ENCODE data around the gene KCNIP4. TPM values are rescaled to one million over a fixed set of nuclear protein-coding genes. Genes with fewer than 3 reads are reported as not detected.

The KCNIP4 gene
- total and polyA plus RNA-seq, 11 donors, result 0.19 TPM; not detected in 10

GRCh38 chr4:21763855-21764254 is 184.7 kb downstream of the KCNIP4 start:
- ATAC-seq (no peak), DNase-seq (no peak)
- peaks cover 0 to 2% (median 0%) of the 10 kb centered on the region in 12 donors for H3K4me1 ChIP-seq
- intact Hi-C loops (cut with DNase I), result loop anchor here in 5 of 10 donors (10.0 kb wide), 1 partner anchor 989 kb away; no protein-coding TSS in a partner anchor
- no peaks in the 10 kb centered on the region for H3K36me3 ChIP-seq
- peaks cover 0 to 8% (median 0%) of the 10 kb centered on the region in 9 donors for H3K27me3 ChIP-seq
- 42 to 67% (median 52%) methylated on average over 1 of the region's 1 CpG for WGBS, 4 donors
- no peaks in the 10 kb centered on the region for H3K9me3 ChIP-seq
- TF ChIP-seq, protein P1, sequence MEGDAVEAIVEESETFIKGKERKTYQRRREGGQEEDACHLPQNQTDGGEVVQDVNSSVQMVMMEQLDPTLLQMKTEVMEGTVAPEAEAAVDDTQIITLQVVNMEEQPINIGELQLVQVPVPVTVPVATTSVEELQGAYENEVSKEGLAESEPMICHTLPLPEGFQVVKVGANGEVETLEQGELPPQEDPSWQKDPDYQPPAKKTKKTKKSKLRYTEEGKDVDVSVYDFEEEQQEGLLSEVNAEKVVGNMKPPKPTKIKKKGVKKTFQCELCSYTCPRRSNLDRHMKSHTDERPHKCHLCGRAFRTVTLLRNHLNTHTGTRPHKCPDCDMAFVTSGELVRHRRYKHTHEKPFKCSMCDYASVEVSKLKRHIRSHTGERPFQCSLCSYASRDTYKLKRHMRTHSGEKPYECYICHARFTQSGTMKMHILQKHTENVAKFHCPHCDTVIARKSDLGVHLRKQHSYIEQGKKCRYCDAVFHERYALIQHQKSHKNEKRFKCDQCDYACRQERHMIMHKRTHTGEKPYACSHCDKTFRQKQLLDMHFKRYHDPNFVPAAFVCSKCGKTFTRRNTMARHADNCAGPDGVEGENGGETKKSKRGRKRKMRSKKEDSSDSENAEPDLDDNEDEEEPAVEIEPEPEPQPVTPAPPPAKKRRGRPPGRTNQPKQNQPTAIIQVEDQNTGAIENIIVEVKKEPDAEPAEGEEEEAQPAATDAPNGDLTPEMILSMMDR (IDR thresholded peaks at IDR 0.05), result no peak
- no peak for TF ChIP-seq POLR2A (IDR thresholded peaks at IDR 0.05)
- H3K27ac ChIP-seq, result no peak overlapping the region
- no peak overlapping the region for H3K4me3 ChIP-seq

DNA sequence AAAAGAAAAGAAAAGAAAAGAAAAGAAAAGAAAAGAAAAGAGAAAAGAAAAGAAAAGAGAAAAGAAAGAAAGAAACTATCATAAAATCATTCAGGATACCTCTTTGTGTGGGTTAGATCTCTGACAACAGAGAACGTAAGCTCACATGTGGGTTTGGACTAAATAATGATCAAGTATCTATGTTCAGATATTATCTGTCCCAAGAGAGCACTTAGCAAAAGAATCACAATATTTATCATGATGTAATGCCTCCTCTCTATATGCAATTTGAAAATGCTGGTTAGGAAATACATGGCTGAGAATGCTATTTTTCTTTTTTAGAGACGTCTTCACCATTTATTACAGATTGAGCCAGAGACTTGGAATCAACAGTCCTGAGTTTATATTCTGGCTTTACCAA is 191.3 kb downstream of the KCNIP4 start:
- peaks cover 0 to 7% (median 0%) of the 10 kb centered on the region in 9 donors for H3K27me3 ChIP-seq
- TF ChIP-seq, protein P1 (IDR thresholded peaks at IDR 0.05), result no peak
- no peak for TF ChIP-seq POLR2A (IDR thresholded peaks at IDR 0.05)
- H3K36me3 ChIP-seq, result no peaks in the 10 kb centered on the region
- H3K4me3 ChIP-seq, result no peak overlapping the region
- ATAC-seq (no peak), DNase-seq (no peak)
- H3K27ac ChIP-seq, result no peak overlapping the region
- intact Hi-C loops (cut with DNase I), result no loop called here
- H3K9me3 ChIP-seq, result no peaks in the 10 kb centered on the region
- H3K4me1 ChIP-seq, result no peaks in the 10 kb centered on the region
- WGBS, 4 donors, result 56 to 73% (median 67%) methylated on average over 2 of the region's 2 CpGs

DNA sequence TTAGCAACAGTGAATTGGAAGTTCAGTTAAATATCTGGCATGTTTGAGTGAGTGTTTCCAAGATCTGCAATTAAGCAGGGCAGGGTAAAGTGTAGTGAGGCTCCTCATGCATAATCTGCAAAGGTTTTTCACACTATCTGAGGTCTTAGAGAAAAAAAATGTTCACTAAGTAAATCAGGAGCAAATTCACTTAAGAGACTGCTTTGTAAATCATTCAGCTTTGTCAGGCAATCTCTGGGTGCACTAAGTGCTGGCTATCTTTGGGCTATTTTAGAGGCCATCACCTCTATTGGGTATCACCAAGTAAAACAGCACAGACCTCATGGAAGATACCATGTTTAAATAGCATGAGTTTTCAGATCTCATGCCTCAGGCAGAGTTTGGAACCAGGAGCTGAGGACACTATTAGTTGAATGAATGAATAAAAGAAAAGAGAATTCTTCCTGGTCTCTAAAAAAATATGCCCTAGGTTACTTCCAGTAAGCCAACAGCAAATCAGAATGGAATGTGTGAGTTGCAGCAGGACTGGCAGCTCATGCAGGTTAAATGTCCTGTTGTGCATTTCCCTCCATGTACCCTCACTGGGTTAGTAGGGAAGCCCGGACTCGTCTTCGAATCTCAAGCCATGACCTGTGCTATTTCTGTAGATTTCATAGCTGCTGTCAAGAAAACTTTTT is 195.3 kb downstream of the KCNIP4 start:
- no peak for TF ChIP-seq POLR2A (IDR thresholded peaks at IDR 0.05)
- TF ChIP-seq, protein P1 (IDR thresholded peaks at IDR 0.05), result no peak
- H3K36me3 ChIP-seq, result no peaks in the 10 kb centered on the region
- no peak overlapping the region for H3K27ac ChIP-seq
- DNase-seq, result no peak
- no peaks in the 10 kb centered on the region for H3K4me1 ChIP-seq
- no peak for ATAC-seq
- WGBS, 4 donors, result 83 to 92% (median 87%) methylated on average over 3 of the region's 3 CpGs
- no peaks in the 10 kb centered on the region for H3K9me3 ChIP-seq
- intact Hi-C loops (cut with DNase I), result no loop called here
- H3K4me3 ChIP-seq, result no peak overlapping the region
- peaks cover 0 to 5% (median 0%) of the 10 kb centered on the region in 9 donors for H3K27me3 ChIP-seq

DNA sequence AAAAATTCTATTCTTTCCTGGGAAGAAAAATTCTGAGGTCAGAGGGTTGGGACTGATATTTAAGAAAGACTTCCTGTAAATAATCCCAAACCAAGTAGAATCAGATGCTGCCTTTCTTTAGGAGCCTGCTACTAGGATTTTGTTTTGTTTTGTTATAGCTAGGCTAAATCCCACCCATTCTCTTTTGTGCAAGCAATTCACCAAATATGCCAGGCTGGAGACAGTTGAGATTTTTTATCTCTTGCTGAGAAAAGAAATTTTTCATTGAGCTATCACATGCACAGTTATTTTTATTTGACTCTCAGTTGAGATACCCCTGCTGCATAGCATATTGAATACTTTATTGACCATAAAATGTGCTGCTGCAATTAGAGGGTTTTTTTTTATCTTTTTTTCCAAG is 196.0 kb downstream of the KCNIP4 start:
- ATAC-seq (no peak), DNase-seq (no peak)
- intact Hi-C loops (cut with DNase I), result no loop called here
- H3K27ac ChIP-seq, result no peak overlapping the region
- no peak overlapping the region for H3K4me3 ChIP-seq
- peaks cover 0 to 5% (median 0%) of the 10 kb centered on the region in 9 donors for H3K27me3 ChIP-seq
- H3K4me1 ChIP-seq, result no peaks in the 10 kb centered on the region
- no peaks in the 10 kb centered on the region for H3K9me3 ChIP-seq
- H3K36me3 ChIP-seq, result no peaks in the 10 kb centered on the region
- TF ChIP-seq, protein P1 (IDR thresholded peaks at IDR 0.05), result no peak
- TF ChIP-seq POLR2A (IDR thresholded peaks at IDR 0.05), result no peak

All from heart left ventricle (tissue), 16 donors.